ENCODE results near the gene PRKG1.

Gene PRKG1

DNA sequence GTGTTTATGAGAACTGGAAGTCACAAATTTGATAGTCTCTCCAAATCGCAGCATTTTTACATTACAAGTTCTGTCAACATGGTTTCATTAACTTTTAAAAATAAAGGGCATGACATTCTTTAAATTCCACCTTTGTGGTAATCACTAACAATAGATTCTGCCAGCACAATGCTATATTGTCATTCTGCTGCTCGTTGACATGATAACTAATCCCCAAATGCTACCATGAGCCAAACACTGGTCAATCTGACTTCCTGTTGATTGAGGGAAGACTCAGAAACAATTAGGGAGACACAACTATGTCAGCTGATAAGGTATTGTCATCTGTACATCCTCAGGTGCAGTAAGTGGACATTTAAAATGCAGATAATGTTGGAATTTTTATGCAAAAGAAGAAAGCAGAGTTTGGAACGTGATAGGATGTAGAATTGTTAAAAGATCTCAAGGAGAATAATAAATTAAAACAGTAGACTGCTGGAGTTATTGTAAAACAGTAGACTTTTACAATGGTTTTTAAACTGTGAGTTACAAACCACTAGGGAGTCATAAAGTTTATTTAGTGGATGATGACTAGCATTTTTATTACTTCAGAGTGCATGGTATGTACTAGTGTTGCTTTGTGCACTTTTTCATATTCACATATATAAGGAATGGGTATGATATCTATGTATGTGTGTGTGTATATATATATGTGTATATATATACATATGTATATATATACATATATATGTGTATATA, 1113.4 kb downstream of the PRKG1 start:
- no peaks in the 10 kb centered on the region for H3K9me2 ChIP-seq (replicated peaks; ENCODE audit: insufficient read depth, low read length)
- H3K36me3 ChIP-seq (ENCODE audit: low read length): no peaks in the 10 kb centered on the region
- no peak overlapping the region for H3K27ac ChIP-seq (ENCODE audit: low read depth, low read length)
- no peaks in the 10 kb centered on the region for H4K20me1 ChIP-seq (ENCODE audit: low read depth, low read length)
- H3K79me2 ChIP-seq (ENCODE audit: insufficient read depth, low read length): no peaks in the 10 kb centered on the region
- no peak overlapping the region for H3K9ac ChIP-seq (ENCODE audit: low read length)
- TF ChIP-seq EZH2phosphoT487 (conservative IDR thresholded peaks at IDR 0.05; ENCODE audit: low read length): no peak
- TF ChIP-seq, protein P1, sequence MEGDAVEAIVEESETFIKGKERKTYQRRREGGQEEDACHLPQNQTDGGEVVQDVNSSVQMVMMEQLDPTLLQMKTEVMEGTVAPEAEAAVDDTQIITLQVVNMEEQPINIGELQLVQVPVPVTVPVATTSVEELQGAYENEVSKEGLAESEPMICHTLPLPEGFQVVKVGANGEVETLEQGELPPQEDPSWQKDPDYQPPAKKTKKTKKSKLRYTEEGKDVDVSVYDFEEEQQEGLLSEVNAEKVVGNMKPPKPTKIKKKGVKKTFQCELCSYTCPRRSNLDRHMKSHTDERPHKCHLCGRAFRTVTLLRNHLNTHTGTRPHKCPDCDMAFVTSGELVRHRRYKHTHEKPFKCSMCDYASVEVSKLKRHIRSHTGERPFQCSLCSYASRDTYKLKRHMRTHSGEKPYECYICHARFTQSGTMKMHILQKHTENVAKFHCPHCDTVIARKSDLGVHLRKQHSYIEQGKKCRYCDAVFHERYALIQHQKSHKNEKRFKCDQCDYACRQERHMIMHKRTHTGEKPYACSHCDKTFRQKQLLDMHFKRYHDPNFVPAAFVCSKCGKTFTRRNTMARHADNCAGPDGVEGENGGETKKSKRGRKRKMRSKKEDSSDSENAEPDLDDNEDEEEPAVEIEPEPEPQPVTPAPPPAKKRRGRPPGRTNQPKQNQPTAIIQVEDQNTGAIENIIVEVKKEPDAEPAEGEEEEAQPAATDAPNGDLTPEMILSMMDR (IDR thresholded peaks at IDR 0.05; ENCODE audit: insufficient read depth, low read length, poor library complexity, severe bottlenecking): no peak
- no peak overlapping the region for H3K4me3 ChIP-seq (ENCODE audit: insufficient read depth, low read length, poor library complexity, severe bottlenecking)
- H3K27me3 ChIP-seq (ENCODE audit: low read length): no peaks in the 10 kb centered on the region
- H2AFZ ChIP-seq (ENCODE audit: low read depth, low read length, severe bottlenecking): no peak overlapping the region
- no peaks in the 10 kb centered on the region for H3K9me3 ChIP-seq (ENCODE audit: insufficient read depth, low read length)
- no peak overlapping the region for H3K4me2 ChIP-seq (ENCODE audit: low read depth, low read length, poor library complexity, severe bottlenecking)
- H3F3A ChIP-seq (ENCODE audit: insufficient read depth): no peaks in the 10 kb centered on the region

DNA sequence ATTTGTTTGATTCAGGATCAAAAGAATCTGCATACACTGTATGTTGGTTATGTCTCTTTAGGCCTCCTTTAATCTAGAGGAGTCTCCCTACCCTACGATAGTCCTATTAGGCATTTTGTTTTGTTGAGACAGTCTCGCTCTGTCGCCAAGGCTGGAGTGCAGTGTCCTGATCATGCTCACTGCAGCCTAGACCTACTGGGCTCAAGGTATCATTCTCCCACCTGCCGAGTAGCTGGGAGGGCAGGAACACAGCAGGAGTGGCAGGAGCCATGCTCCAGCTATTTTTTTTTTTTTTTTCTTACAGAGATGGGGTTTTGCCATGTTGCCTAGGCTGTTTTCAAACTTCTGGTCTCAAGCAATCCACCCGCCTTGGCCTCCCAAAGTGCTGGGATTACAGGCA, 1116.8 kb downstream of the PRKG1 start:
- Histone ChIP-seq H3K27me3 (ENCODE audit: low read length) (no peaks in the 10 kb centered on the region), H3K9ac (ENCODE audit: low read length) (no peak overlapping the region), H3K4me2 (ENCODE audit: low read depth, low read length, poor library complexity, severe bottlenecking) (no peak overlapping the region), H4K20me1 (ENCODE audit: low read depth, low read length) (no peaks in the 10 kb centered on the region), H3K36me3 (ENCODE audit: low read length) (no peaks in the 10 kb centered on the region), H3K27ac (ENCODE audit: low read depth, low read length) (no peak overlapping the region), H3K79me2 (ENCODE audit: insufficient read depth, low read length) (no peaks in the 10 kb centered on the region), H2AFZ (ENCODE audit: low read depth, low read length, severe bottlenecking) (no peak overlapping the region), H3F3A (ENCODE audit: insufficient read depth) (no peaks in the 10 kb centered on the region), H3K9me2 (replicated peaks; ENCODE audit: insufficient read depth, low read length) (no peaks in the 10 kb centered on the region), H3K9me3 (ENCODE audit: insufficient read depth, low read length) (no peaks in the 10 kb centered on the region), H3K4me3 (ENCODE audit: insufficient read depth, low read length, poor library complexity, severe bottlenecking) (no peak overlapping the region)
- TF ChIP-seq, protein P1 (IDR thresholded peaks at IDR 0.05; ENCODE audit: insufficient read depth, low read length, poor library complexity, severe bottlenecking): no peak
- TF ChIP-seq EZH2phosphoT487 (conservative IDR thresholded peaks at IDR 0.05; ENCODE audit: low read length): no peak

DNA sequence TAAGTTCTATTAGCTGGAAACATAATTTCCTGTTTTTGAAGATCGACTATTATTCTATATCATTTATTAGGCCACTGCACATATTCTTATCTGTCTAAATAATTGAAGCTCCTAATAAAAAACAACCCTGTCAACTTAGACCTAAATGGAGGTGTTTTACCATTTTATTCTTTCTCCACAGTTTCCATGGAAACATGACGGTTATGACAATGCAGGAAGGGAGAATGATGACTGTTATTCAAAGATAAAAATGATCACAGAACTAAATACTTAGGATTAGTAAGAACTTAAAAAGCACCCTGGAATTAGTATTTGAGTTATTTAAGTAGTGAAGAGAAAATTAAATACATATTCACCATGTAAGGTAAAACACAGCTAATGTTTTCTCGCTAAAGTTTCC, 1119.9 kb downstream of the PRKG1 start:
- H3K4me3 ChIP-seq (ENCODE audit: insufficient read depth, low read length, poor library complexity, severe bottlenecking): no peak overlapping the region
- H3K9me2 ChIP-seq (replicated peaks; ENCODE audit: insufficient read depth, low read length): no peaks in the 10 kb centered on the region
- H3K79me2 ChIP-seq (ENCODE audit: insufficient read depth, low read length): no peaks in the 10 kb centered on the region
- H3K4me2 ChIP-seq (ENCODE audit: low read depth, low read length, poor library complexity, severe bottlenecking): no peak overlapping the region
- H3K9me3 ChIP-seq (ENCODE audit: insufficient read depth, low read length): no peaks in the 10 kb centered on the region
- no peak overlapping the region for H3K27ac ChIP-seq (ENCODE audit: low read depth, low read length)
- H3K9ac ChIP-seq (ENCODE audit: low read length): no peak overlapping the region
- H2AFZ ChIP-seq (ENCODE audit: low read depth, low read length, severe bottlenecking): no peak overlapping the region
- no peaks in the 10 kb centered on the region for H3K36me3 ChIP-seq (ENCODE audit: low read length)
- TF ChIP-seq, protein P1 (IDR thresholded peaks at IDR 0.05; ENCODE audit: insufficient read depth, low read length, poor library complexity, severe bottlenecking): no peak
- no peak for TF ChIP-seq EZH2phosphoT487 (conservative IDR thresholded peaks at IDR 0.05; ENCODE audit: low read length)
- no peaks in the 10 kb centered on the region for H4K20me1 ChIP-seq (ENCODE audit: low read depth, low read length)
- H3F3A ChIP-seq (ENCODE audit: insufficient read depth): no peaks in the 10 kb centered on the region
- no peaks in the 10 kb centered on the region for H3K27me3 ChIP-seq (ENCODE audit: low read length)
